Bone marrow (tissue), 2 donors: ENCODE measurements around the gene AGTR2.
"Not testable (repeated sequence)": the region's sequence is repeated elsewhere in the genome, so short reads cannot be mapped to it uniquely, and the experiment has no call there.

Experiments
- DNase-seq, 2 donors: peaks; one replicate each; lab custom pipeline; 2025; lab: John Stamatoyannopoulos, UW

AGTR2 gene

GRCh38 chrX:116170511-116170910, at the start of gene AGTR2:
TSS of gene AGTR2 (plus strand) at chrX:116170744. CDS start at chrX:116172281, 1,537 bp downstream.
- no peak for DNase-seq

DNA sequence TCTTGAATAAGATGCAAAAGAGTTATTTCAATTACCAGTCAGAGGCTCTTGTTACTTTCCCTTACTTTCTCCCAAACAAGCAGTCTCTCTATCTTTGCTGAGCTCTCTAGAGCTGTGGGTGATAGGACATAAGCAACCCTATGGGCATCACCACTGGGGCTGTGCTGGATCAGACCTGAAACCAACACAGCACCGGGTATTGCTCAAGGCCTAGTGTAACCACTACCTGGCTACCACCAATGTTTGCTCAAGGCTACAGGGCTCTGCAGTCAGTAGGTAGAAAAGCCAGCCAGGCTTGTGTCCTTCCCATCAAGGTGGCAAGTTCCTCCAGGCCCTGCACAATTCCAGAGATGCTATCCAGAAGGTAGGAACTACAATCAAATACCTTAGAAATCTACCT, 35.3 kb upstream of the AGTR2 start:
- DNase-seq = no peak

DNA sequence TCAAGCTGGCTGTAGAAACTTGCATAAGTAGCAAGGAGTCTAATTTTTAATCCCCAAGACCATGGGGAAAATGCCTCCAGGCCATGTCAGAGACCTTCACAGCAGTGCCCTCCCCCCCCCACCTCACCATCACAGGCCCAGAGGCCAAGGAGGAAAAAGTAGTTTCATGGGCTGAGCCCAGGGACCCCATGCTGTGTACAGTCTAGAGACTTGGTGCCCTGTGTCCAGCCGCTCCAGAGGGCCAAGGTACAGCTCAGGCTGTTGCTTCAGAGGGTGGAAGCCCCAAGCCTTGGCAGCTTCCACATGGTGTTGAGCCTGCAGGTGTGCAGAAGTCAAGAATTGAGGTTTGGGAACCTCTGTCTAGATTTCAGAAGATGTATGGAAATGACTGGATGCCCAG, 29.3 kb upstream of the AGTR2 start:
- not testable (repeated sequence) for DNase-seq

GRCh38 chrX:116142976-116143375, 27.6 kb upstream of the AGTR2 start:
- no peak for DNase-seq

DNA sequence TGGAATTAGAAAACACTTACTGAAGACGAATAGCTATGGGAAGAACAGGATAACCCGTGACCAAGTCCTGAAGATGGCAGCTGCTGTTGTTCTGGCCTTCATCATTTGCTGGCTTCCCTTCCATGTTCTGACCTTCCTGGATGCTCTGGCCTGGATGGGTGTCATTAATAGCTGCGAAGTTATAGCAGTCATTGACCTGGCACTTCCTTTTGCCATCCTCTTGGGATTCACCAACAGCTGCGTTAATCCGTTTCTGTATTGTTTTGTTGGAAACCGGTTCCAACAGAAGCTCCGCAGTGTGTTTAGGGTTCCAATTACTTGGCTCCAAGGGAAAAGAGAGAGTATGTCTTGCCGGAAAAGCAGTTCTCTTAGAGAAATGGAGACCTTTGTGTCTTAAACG, 2.4 kb downstream of the AGTR2 start:
- no peak for DNase-seq

- DNase-seq = no peak
These were observed 10.8 kb downstream of the AGTR2 start for GRCh38 chrX:116181300-116181699.

DNA sequence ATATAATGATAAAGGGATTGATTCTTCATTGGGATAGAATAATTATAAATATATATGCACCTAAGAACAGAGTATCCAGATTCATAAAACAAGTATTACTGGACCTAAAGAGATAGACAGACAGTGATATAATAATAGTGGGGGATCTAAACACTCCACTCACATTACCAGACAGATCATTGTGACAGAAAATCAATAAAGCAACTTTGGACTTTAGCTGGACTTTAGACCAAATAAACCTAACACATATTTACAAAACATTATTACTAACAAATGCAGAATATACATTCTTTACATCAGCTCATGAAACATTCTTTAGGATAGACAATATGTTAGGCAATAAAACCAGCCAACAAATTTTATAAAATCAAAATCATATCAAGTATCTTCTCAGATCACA, 14.6 kb downstream of the AGTR2 start:
- no peak for DNase-seq

GRCh38 chrX:116194649-116195048, 24.1 kb downstream of the AGTR2 start:
- no peak for DNase-seq

GRCh38 chrX:116198235-116198634, 27.7 kb downstream of the AGTR2 start:
- no peak for DNase-seq

- no peak for DNase-seq
These were observed 28.3 kb downstream of the AGTR2 start for GRCh38 chrX:116198810-116199209.

- peak in 1 of 2 donors; percentile 2 for DNase-seq
These were observed 34.4 kb downstream of the AGTR2 start for GRCh38 chrX:116204932-116205331.

GRCh38 chrX:116213262-116213661, 42.7 kb downstream of the AGTR2 start:
- no peak for DNase-seq

GRCh38 chrX:116217080-116217479, 46.5 kb downstream of the AGTR2 start:
- DNase-seq = not testable (repeated sequence)
